Cardiac muscle cell (in vitro differentiated cells and primary cell): Measurements from ENCODE around the gene AHCYL1. TPM values are rescaled to one million over a fixed set of nuclear protein-coding genes. Genes with fewer than 3 reads are reported as not detected.

ENCODE experiments used
- polyA plus RNA-seq: library from polyadenylated mRNA; unstranded; fragments of >200 nt; fragmentation: Nextera tagmentation; extraction: Ambion mirVana; gene quantifications from 2 replicates; pipeline ENCODE4 v1.2.1, GENCODE V29; 2016
- total RNA-seq: library from RNA; depleted of rRNA; stranded (reverse); fragments of >200 nt; gene quantifications from 2 replicates; pipeline ENCODE4 v1.2.3, GENCODE V29; 2016

Gene AHCYL1
- total and polyA plus RNA-seq, 2 experiments from 2014 or later, result 49.0 to 82.7 TPM

Other genes starting within 250 kb of the AHCYL1 start
- gene GSTM3, start 243.7 kb upstream of the AHCYL1 start, total RNA-seq, result 46.9 and 65.8 TPM in 2 replicates
- gene GSTM3, start 243.7 kb upstream of the AHCYL1 start, polyA plus RNA-seq, result 139 and 167 TPM in 2 replicates
- gene EPS8L3, start 220.8 kb upstream of the AHCYL1 start, total RNA-seq, result not detected in 2 replicates
- 0.28 TPM in 1 of 2 replicates, not detected in the other for gene EPS8L3, start 220.8 kb upstream of the AHCYL1 start, polyA plus RNA-seq
- gene CSF1, start 73.9 kb upstream of the AHCYL1 start, total RNA-seq, result 5.0 and 5.7 TPM in 2 replicates
- gene CSF1, start 73.9 kb upstream of the AHCYL1 start, polyA plus RNA-seq, result 4.9 and 6.6 TPM in 2 replicates
- gene STRIP1, start 49.9 kb downstream of the AHCYL1 start, total RNA-seq, result 70.9 and 78.3 TPM in 2 replicates
- gene STRIP1, start 49.9 kb downstream of the AHCYL1 start, polyA plus RNA-seq, result 40.2 and 57.8 TPM in 2 replicates
- 0.11 and 1.1 TPM in 2 replicates for gene ALX3, start 85.9 kb downstream of the AHCYL1 start, total RNA-seq
- gene ALX3, start 85.9 kb downstream of the AHCYL1 start, polyA plus RNA-seq, result not detected in 2 replicates
- gene UBL4B, start 127.7 kb downstream of the AHCYL1 start, total RNA-seq, result 0.09 TPM in 1 of 2 replicates, not detected in the other
- not detected in 2 replicates for gene UBL4B, start 127.7 kb downstream of the AHCYL1 start, polyA plus RNA-seq
- gene SLC6A17, start 165.7 kb downstream of the AHCYL1 start, total RNA-seq, result 0.06 and 0.14 TPM in 2 replicates
- gene SLC6A17, start 165.7 kb downstream of the AHCYL1 start, polyA plus RNA-seq, result not detected in 2 replicates
- gene KCNC4, start 225.5 kb downstream of the AHCYL1 start, total RNA-seq, result 3.7 and 11.8 TPM in 2 replicates
- gene KCNC4, start 225.5 kb downstream of the AHCYL1 start, polyA plus RNA-seq, result 3.4 and 7.5 TPM in 2 replicates